Measurements from ENCODE around the gene CES2.

Gene CES2

GRCh38 chr16:66918803-66919568 lies 16.3 kb upstream of the CES2 start, which contains the start of gene CDH16:
Gene CDH16, minus strand, starts transcription at chr16:66918885. Its CDS starts 820 bp downstream, at chr16:66918065.
- no peak for DNase-seq

- no peak for DNase-seq
These were observed 15.6 kb upstream of the CES2 start for GRCh38 chr16:66919569-66920298.

- no peak for DNase-seq
These were observed 15.1 kb upstream of the CES2 start for GRCh38 chr16:66920299-66920590.

- no peak for DNase-seq
These were observed 14.2 kb upstream of the CES2 start for GRCh38 chr16:66920924-66921680.

- DNase-seq = no peak
These were observed 13.4 kb upstream of the CES2 start for GRCh38 chr16:66921729-66922450.

- DNase-seq = no peak
These were observed 12.0 kb upstream of the CES2 start for GRCh38 chr16:66923247-66923731.

GRCh38 chr16:66923866-66924265 lies 11.4 kb upstream of the CES2 start:
- no peak for DNase-seq

- DNase-seq = no peak
These were observed 10.6 kb upstream of the CES2 start for GRCh38 chr16:66924527-66925321.

- no peak for DNase-seq
These were observed 9.9 kb upstream of the CES2 start, which contains the start of gene RRAD for GRCh38 chr16:66925322-66925840. Gene RRAD, minus strand, starts transcription at chr16:66925535. Its CDS starts 356 bp downstream, at chr16:66925179.

- no peak for DNase-seq
These were observed 9.0 kb upstream of the CES2 start for GRCh38 chr16:66926171-66926947.

GRCh38 chr16:66926961-66927436 lies 8.3 kb upstream of the CES2 start:
- DNase-seq = no peak

- no peak for DNase-seq
These were observed 7.2 kb upstream of the CES2 start for GRCh38 chr16:66927918-66928649.

GRCh38 chr16:66928702-66929388 lies 6.5 kb upstream of the CES2 start:
- DNase-seq = no peak

- no peak for DNase-seq
These were observed 5.1 kb upstream of the CES2 start for GRCh38 chr16:66930189-66930588.

- no peak for DNase-seq
These were observed 3.7 kb upstream of the CES2 start for GRCh38 chr16:66931665-66932064.

GRCh38 chr16:66932076-66932475 lies 3.2 kb upstream of the CES2 start:
- DNase-seq = no peak

- no peak for DNase-seq
These were observed 1.6 kb upstream of the CES2 start for GRCh38 chr16:66933776-66934137.

GRCh38 chr16:66934138-66934838 lies 1.0 kb upstream of the CES2 start, which contains the start of gene CIAO2B:
Gene CIAO2B, minus strand, starts transcription at chr16:66934402. Its CDS starts 38 bp downstream, at chr16:66934364.
- peak; percentile 79 for DNase-seq
